Measurements from ENCODE around the gene ITGAL. TPM values are rescaled to one million over a fixed set of nuclear protein-coding genes. Genes with fewer than 3 reads are reported as not detected.
A peak's percentile ranks its signal among the peaks of the same experiment; 100 is the strongest.

ITGAL gene
- total RNA-seq, 2 donors from 2014 or later = 648 to 717 TPM

GRCh38 chr16:30557957-30558788 is 85.6 kb downstream of the ITGAL start, which contains the start of gene ZNF764:
Gene ZNF764, minus strand, starts transcription at chr16:30558374. Its CDS starts 192 bp downstream, at chr16:30558182.
- Mint-ChIP-seq H3K27ac (peak within 1 kb of the TSS; percentile 78 to 93), H3K27me3 (no peaks in the 10 kb centered on the region), H3K4me1 (ENCODE audit: low read depth in 2 of 2) (peaks cover 31 to 35% of the 10 kb centered on the region in 2 donors), H3K4me3 (peak within 1 kb of the TSS; percentile 84), H3K9me3 (no peaks in the 10 kb centered on the region), H3K36me3 (peaks cover 4% of the 10 kb centered on the region)
- DNase-seq (ENCODE audit: low spot score) (peak; percentile 98), ATAC-seq (peak; percentile 98 to 99)

DNA sequence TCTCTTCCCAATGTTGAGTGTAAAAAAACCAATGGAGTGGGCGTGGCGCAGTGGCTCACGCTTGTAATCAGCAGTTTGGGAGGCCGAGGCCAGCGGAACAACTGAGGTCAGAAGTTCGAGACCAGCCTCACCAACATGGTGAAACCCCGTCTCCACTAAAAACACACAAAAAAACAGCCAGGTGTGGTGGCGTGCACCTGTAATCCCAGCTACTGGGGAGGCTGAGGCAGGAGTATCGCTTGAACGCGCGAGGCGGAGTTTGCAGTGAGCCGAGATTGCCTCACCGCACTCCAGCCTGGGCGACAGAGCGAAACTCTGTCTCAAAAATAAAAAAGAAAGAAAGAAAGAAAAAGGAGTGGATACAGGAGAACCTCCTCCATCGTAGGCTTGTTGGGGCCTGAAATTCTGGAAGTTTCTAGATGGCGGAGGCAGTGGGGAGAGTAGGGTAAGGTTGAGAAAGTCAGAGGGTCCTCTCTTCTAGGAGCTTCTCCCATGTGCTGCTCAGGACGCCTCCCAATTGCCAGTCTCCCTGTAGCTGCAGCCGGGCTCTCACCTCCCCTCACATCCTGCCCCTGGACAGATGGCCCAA is 86.3 kb downstream of the ITGAL start:
- Mint-ChIP-seq H3K4me1 (ENCODE audit: low read depth in 2 of 2) (peaks cover 24 to 30% of the 10 kb centered on the region in 2 donors), H3K27ac (peak overlapping the region; percentile 78 to 93), H3K4me3 (peak overlapping the region; percentile 84), H3K9me3 (no peaks in the 10 kb centered on the region), H3K27me3 (no peaks in the 10 kb centered on the region), H3K36me3 (peaks cover 4% of the 10 kb centered on the region)
- DNase-seq (ENCODE audit: low spot score) (no peak), ATAC-seq (no peak)

DNA sequence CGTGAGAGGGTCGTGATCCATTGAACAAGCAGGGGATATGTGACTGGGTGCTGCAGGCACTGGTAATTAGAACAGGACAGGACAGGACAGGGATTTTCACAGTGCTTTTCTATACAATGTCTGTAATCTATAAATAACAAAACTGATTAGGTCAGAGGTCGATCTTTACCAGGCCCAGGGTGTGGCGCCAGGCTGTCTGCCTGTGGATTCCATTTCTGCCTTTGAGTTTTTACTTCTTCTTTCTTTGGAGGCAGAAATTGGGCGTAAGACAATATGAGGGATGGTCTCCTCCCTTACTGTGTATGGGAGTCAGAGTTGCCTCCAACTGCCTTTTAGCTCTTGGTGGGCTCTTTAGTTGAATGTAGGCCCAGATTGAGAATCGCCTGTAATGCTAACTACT is 87.1 kb downstream of the ITGAL start:
- ATAC-seq = no peak
- no peak for DNase-seq (ENCODE audit: low spot score)
- Mint-ChIP-seq H3K4me1 (ENCODE audit: low read depth in 2 of 2) (peaks cover 17 to 24% of the 10 kb centered on the region in 2 donors), H3K27me3 (no peaks in the 10 kb centered on the region), H3K9me3 (no peaks in the 10 kb centered on the region), H3K27ac (peak overlapping the region; percentile 78 to 93), H3K4me3 (peak overlapping the region; percentile 65), H3K36me3 (no peaks in the 10 kb centered on the region)

DNA sequence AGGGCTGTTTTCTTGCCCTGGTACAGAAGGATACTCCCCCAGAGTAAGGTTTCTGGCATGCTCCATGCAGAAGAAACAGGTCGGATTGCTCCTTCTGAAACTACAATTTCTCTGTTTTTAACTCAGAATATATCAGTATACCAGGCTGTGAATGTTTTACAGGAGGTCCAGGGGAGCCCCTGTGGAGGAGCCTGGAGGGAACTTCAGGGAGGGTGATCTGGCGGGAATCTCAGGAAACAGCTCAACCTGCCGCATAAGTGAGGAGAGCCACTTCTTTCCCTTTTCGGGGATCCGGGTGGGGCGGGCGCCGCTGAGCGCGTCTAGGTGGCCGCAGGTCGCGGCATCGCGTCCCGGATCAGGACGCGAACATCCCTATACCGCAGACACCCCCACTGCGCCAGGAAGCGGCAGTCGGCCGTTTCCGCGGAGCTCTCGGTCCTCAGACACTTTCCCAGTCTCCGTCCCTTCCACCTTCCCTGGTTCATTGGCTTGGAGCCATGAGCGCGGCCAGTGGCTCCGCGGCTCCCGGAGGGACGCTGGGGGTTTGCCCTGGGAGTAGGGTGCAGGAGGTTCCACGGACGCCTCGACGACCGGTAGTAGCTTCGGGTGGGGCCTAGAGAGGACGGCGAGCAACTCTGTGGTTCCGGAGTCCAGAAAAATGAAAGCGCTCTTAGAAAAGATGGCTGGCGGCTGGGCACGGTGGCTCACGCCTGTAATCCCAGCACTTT is 88.7 kb downstream of the ITGAL start:
- ATAC-seq (no peak), DNase-seq (ENCODE audit: low spot score) (peak; percentile 72)
- Mint-ChIP-seq H3K36me3 (no peaks in the 10 kb centered on the region), H3K4me3 (peak overlapping the region; percentile 79), H3K27me3 (no peaks in the 10 kb centered on the region), H3K4me1 (ENCODE audit: low read depth in 2 of 2) (peaks cover 16 to 25% of the 10 kb centered on the region in 2 donors), H3K9me3 (no peaks in the 10 kb centered on the region), H3K27ac (peak overlapping the region; percentile 86 to 96)

GRCh38 chr16:30562021-30562420 is 89.5 kb downstream of the ITGAL start:
- peak overlapping the region; percentile 86 to 96 for H3K27ac Mint-ChIP-seq

GRCh38 chr16:30565526-30565925 is 93.0 kb downstream of the ITGAL start:
- peak overlapping the region in 1 of 2 donors; percentile 97 for H3K27ac Mint-ChIP-seq

More at GRCh38 chr16:30562021-30562420, 89.5 kb downstream of the ITGAL start:
- DNase-seq (ENCODE audit: low spot score) = no peak
- no peak for ATAC-seq
- Mint-ChIP-seq H3K4me3 (peak overlapping the region; percentile 79), H3K4me1 (ENCODE audit: low read depth in 2 of 2) (peaks cover 22 to 31% of the 10 kb centered on the region in 2 donors), H3K9me3 (no peaks in the 10 kb centered on the region), H3K36me3 (no peaks in the 10 kb centered on the region), H3K27me3 (no peaks in the 10 kb centered on the region)

GRCh38 chr16:30565984-30566383 is 93.4 kb downstream of the ITGAL start:
- DNase-seq (ENCODE audit: low spot score) = no peak
- no peak overlapping the region for H3K4me3 Mint-ChIP-seq
- peak overlapping the region; percentile 97 to 99 for H3K27ac Mint-ChIP-seq
- H3K4me1 Mint-ChIP-seq (ENCODE audit: low read depth in 2 of 2) = peaks cover 25 to 37% of the 10 kb centered on the region in 2 donors
- no peaks in the 10 kb centered on the region for H3K27me3 Mint-ChIP-seq
- H3K9me3 Mint-ChIP-seq = no peaks in the 10 kb centered on the region
- no peaks in the 10 kb centered on the region for H3K36me3 Mint-ChIP-seq
- no peak for ATAC-seq

More at GRCh38 chr16:30565526-30565925, 93.0 kb downstream of the ITGAL start:
- Mint-ChIP-seq H3K36me3 (no peaks in the 10 kb centered on the region), H3K9me3 (no peaks in the 10 kb centered on the region), H3K4me1 (ENCODE audit: low read depth in 2 of 2) (peaks cover 25 to 36% of the 10 kb centered on the region in 2 donors), H3K27me3 (no peaks in the 10 kb centered on the region), H3K4me3 (no peak overlapping the region)
- ATAC-seq (no peak), DNase-seq (ENCODE audit: low spot score) (no peak)

DNA sequence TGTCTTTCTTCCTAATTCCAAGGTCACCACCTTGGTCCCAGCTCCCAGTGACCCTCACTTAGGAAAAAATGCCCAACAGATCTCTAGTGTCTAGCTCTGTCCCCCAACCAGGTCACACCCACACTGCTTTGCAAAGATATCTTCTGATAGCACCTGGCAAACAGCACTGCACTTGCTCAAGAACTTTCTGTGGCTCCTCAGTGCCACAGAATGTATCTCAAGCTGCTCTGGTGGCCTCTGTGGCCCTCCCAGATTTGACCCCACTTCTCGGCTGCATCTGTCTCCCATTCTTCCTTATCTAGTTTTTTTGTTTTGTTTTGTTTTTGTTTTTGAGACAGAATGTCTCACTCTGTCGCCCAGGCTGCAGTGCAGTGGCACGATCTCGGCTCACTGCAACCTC is 94.0 kb downstream of the ITGAL start:
- Mint-ChIP-seq H3K27ac (peak overlapping the region; percentile 97 to 99), H3K4me3 (peak overlapping the region; percentile 85)

GRCh38 chr16:30567160-30567990 is 94.8 kb downstream of the ITGAL start:
- Mint-ChIP-seq H3K27ac (peak overlapping the region; percentile 97 to 99), H3K27me3 (no peaks in the 10 kb centered on the region), H3K9me3 (no peaks in the 10 kb centered on the region), H3K4me3 (peak overlapping the region; percentile 85), H3K4me1 (ENCODE audit: low read depth in 2 of 2) (peaks cover 29 to 37% of the 10 kb centered on the region in 2 donors), H3K36me3 (no peaks in the 10 kb centered on the region)
- DNase-seq (ENCODE audit: low spot score) (peak; percentile 91), ATAC-seq (peak; percentile 61 to 78)

More for the DNA sequence above, 94.0 kb downstream of the ITGAL start:
- Mint-ChIP-seq H3K9me3 (no peaks in the 10 kb centered on the region), H3K36me3 (no peaks in the 10 kb centered on the region), H3K27me3 (no peaks in the 10 kb centered on the region), H3K4me1 (ENCODE audit: low read depth in 2 of 2) (peaks cover 25 to 35% of the 10 kb centered on the region in 2 donors)
- ATAC-seq (no peak), DNase-seq (ENCODE audit: low spot score) (peak; percentile 12)

- ATAC-seq (peak; percentile 77 to 87), DNase-seq (ENCODE audit: low spot score) (peak; percentile 84)
- Mint-ChIP-seq H3K4me1 (ENCODE audit: low read depth in 2 of 2) (peaks cover 31 to 38% of the 10 kb centered on the region in 2 donors), H3K9me3 (no peaks in the 10 kb centered on the region), H3K27ac (peak overlapping the region; percentile 97 to 99), H3K27me3 (no peaks in the 10 kb centered on the region), H3K4me3 (peak overlapping the region; percentile 85), H3K36me3 (no peaks in the 10 kb centered on the region)
These were observed 95.6 kb downstream of the ITGAL start for GRCh38 chr16:30567991-30568638.

DNA sequence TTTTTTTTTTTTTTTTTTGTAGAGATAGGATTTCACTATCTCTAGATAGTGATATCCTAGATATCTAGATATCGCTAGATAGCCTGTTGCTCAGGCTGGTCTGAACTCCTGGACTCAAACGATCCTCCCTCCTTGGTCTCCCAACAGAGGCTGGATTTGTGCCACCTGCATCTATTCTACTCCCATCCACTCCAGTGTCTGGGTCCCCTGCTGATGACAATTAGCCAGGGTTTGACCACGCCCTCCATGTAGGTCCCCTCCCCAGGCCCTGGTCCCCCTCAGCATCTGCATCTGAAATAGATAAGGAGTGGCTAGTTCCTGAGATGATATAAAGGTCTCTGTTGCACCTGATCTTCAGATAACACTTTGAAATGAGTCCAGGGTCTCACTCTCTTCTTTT is 96.7 kb downstream of the ITGAL start:
- Mint-ChIP-seq H3K27me3 (no peaks in the 10 kb centered on the region), H3K4me3 (no peak overlapping the region), H3K27ac (peak overlapping the region in 1 of 2 donors; percentile 73), H3K36me3 (no peaks in the 10 kb centered on the region), H3K4me1 (ENCODE audit: low read depth in 2 of 2) (peaks cover 36 to 43% of the 10 kb centered on the region in 2 donors), H3K9me3 (no peaks in the 10 kb centered on the region)
- ATAC-seq (no peak), DNase-seq (ENCODE audit: low spot score) (no peak)

DNA sequence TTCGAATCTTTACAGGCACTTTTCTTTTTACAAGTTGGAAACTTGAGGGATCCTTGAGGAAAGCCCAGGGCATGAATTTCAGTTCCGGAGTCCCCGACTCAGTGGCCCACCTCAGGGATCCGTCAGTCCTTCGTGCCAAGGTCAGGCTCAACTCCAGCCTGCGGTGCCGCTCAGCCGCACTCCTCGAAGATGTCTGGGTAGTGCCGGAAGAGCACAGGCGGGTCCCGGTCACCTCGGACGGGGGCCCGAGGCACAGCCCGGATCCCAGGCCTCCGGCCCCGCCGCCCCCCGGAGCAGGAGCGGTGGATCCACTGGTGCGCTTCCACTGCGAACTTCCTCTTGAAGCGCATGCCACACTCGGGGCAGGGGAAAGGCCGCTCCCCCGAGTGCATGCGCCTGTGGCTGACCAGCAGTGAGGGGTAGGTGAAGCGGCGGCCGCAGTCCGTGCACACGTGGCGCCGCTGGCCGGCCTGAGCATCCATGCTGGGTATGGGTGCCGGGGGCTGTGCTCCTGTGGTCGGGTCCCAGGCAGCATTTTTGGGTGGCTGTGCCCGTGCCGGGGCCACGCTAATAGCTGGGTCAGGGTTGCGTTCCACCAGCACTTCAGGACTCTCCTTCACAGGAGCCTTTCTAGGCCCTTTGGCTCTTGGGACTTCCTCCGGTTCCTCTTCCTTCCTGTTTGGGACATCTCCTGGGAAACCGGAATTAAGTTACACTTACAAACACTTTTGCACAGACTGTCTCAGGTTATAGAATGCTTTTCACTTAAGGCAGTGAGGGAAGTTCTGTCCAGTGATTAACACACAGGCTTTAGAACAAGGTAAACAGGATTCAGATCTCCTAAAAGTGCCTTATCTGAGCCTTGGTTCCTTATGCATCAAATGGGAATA is 97.4 kb downstream of the ITGAL start:
- H3K27me3 Mint-ChIP-seq = no peaks in the 10 kb centered on the region
- ATAC-seq = no peak
- H3K27ac Mint-ChIP-seq = peak overlapping the region in 1 of 2 donors; percentile 93
- no peak for DNase-seq (ENCODE audit: low spot score)
- no peak overlapping the region for H3K4me3 Mint-ChIP-seq
- peaks cover 36 to 46% of the 10 kb centered on the region in 2 donors for H3K4me1 Mint-ChIP-seq (ENCODE audit: low read depth in 2 of 2)
- H3K36me3 Mint-ChIP-seq = no peaks in the 10 kb centered on the region
- H3K9me3 Mint-ChIP-seq = no peaks in the 10 kb centered on the region
